ENCODE results near the gene TNKS1BP1. TPM values are rescaled to one million over a fixed set of nuclear protein-coding genes. Genes with fewer than 3 reads are reported as not detected.

TNKS1BP1 gene
- total and polyA plus RNA-seq, 2 of the 8 experiments (the other 6 are each of a cell fraction or from before 2014, with no cell fraction given) = 50.0 to 122 TPM

DNA sequence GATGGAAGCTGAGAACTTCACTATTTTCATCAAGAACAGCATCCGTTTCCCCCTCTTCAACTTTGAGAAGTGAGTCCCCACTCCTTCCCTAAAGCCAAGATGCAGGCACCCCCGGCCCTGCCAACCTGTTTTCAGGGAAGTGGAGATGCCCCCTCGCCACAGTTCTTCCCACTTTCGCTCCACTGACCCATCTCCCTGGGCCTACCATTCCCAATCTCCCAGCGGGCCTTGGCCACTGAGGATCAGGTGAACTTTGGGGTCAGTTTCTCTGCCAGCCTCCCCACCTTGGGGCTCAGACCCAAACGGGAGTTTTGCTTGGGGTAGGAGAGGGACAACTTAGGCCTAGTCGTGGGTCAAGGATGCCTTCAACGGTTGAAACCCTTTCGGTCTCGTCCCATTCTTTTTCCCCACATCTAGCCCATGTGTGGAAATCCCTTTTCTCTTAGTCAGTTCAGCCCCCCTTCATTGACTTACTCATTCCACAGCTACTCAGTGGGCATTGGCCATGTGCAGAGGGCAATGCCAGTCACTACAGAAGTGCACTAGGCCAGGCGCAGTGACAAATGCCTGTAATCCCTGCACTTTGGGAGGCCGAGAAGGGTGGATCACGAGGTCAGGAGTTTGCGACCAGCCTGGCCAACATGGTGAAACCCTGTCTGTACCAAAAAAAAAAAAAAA is 24.0 kb upstream of the TNKS1BP1 start:
- no peak overlapping the region for H2BK5ac ChIP-seq (ENCODE audit: low read depth, low read length)
- no peak for FAIRE-seq
- no peak overlapping the region for H4K8ac ChIP-seq (ENCODE audit: extremely low read depth, insufficient read depth, low read length)
- 89% methylated on average over 14 of the region's 14 CpGs; no CpG with 5 or more reads in 1 of the 2 experiments for WGBS, 2 experiments (ENCODE audit: extremely low coverage in 1 of 2, insufficient coverage in 1 of 2, insufficient read length in 1 of 2, insufficient replicate concordance in 2 of 2, low coverage in 1 of 2, low lambda C conversion rate in 2 of 2, missing lambda C conversion rate in 1 of 2)
- H3K4me2 ChIP-seq (ENCODE audit: insufficient read depth in 1 of 2, low read depth in 2 of 2, low read length in 2 of 2) = peak overlapping the region in 1 of 2 experiments; percentile 42; a peak in 1 of 4 replicates
- H2AK5ac ChIP-seq (ENCODE audit: low read depth, low read length) = no peak overlapping the region; the same call in 1 of the 2 replicates
- no peak overlapping the region for H3K14ac ChIP-seq (ENCODE audit: insufficient read length)
- POLR2A ChIA-PET (ENCODE audit: partially characterized antibody) = interaction anchor here (1.0 to 1.4 kb wide), 5 partner anchors 13 to 33 kb away, joined by 3 to 7 read pairs (median 3); partner anchors contain the start of genes SSRP1 and TNKS1BP1
- no peak overlapping the region for H2BK120ac ChIP-seq (replicated peaks; ENCODE audit: low read depth, low read length)
- no peak overlapping the region for H2AFZ ChIP-seq (ENCODE audit: low read length)
- H4K91ac ChIP-seq (replicated peaks; ENCODE audit: insufficient read length, low read length) = no peak overlapping the region
- H3K23ac ChIP-seq (ENCODE audit: insufficient read length) = no peak overlapping the region
- no peak overlapping the region for H3K18ac ChIP-seq (ENCODE audit: extremely low read depth, low read length)
- peaks cover 3% of the 10 kb centered on the region for H3K23me2 ChIP-seq (ENCODE audit: low read depth, low read length)
- CTCF ChIA-PET (ENCODE audit: partially characterized antibody) = interaction anchor here (0.6 to 2.1 kb wide), 16 partner anchors 9 to 471 kb away, joined by 3 to 9 read pairs (median 4); no protein-coding TSS in a partner anchor
- H3K36me3 ChIP-seq (ENCODE audit: control insufficient read depth in 2 of 4, insufficient read depth in 4 of 4, low read length in 3 of 4) = no peaks in the 10 kb centered on the region
- no peak overlapping the region for H3K4me3 ChIP-seq (ENCODE audit: extremely low read depth in 1 of 4, insufficient read depth in 2 of 4, low read depth in 3 of 4, low read length in 4 of 4)
- peaks cover 3 to 5% (median 4%) of the 10 kb centered on the region in 4 experiments; a peak in 6 of 7 replicates for H3K4me1 ChIP-seq (replicated peaks in 1 of 4; ENCODE audit: control insufficient read depth in 3 of 4, insufficient read depth in 4 of 4, low read length in 3 of 4)
- no peaks in the 10 kb centered on the region for H3K79me1 ChIP-seq (ENCODE audit: low read depth, low read length)
- no peak overlapping the region for H3K56ac ChIP-seq (replicated peaks; ENCODE audit: insufficient read length, low read depth, low read length)
- no peaks in the 10 kb centered on the region for H3K9me3 ChIP-seq (ENCODE audit: insufficient read depth in 2 of 2, low read depth in 1 of 2, low read length in 1 of 2)
- H3K4ac ChIP-seq (replicated peaks; ENCODE audit: insufficient read length, low read depth, low read length) = no peak overlapping the region
- H2BK20ac ChIP-seq (ENCODE audit: low read length) = 0 out of 2 replicates have a peak overlapping the region, but pooled peaks have one; percentile 23
- no peaks in the 10 kb centered on the region for H4K20me1 ChIP-seq (replicated peaks in 1 of 2; ENCODE audit: control insufficient read depth in 1 of 2, insufficient read depth in 2 of 2, low read length in 2 of 2)
- H4K5ac ChIP-seq (ENCODE audit: insufficient read length, low read depth, low read length) = no peak overlapping the region
- no peaks in the 10 kb centered on the region for H3K79me2 ChIP-seq (ENCODE audit: control insufficient read depth in 1 of 2, insufficient read depth in 2 of 2, low read length in 2 of 2)
- 0 out of 2 replicates have a peak overlapping the region, but pooled peaks have one; percentile 53 for H2BK15ac ChIP-seq (ENCODE audit: low read length)
- no peak overlapping the region for H3K27ac ChIP-seq (ENCODE audit: low read depth, low read length)
- peak overlapping the region; percentile 50; the same call in 1 of the 2 replicates for H2BK12ac ChIP-seq (ENCODE audit: low read depth, low read length)
- no peak for DNase-seq (ENCODE audit: low read depth in 1 of 2, low spot score in 2 of 2)
- H3K9ac ChIP-seq (replicated peaks in 1 of 4; ENCODE audit: extremely low read depth in 1 of 4, low read depth in 3 of 4, low read length in 3 of 4) = no peak overlapping the region
- H3K27me3 ChIP-seq (replicated peaks in 1 of 4; ENCODE audit: control insufficient read depth in 3 of 4, extremely low read depth in 1 of 4, insufficient read depth in 3 of 4, low read length in 3 of 4) = peaks cover 0 to 6% (median 4%) of the 10 kb centered on the region in 4 experiments; a peak in 4 of 7 replicates
